ENCODE measurements around the gene C11orf65.
"Not testable (repeated sequence)": the region's sequence is repeated elsewhere in the genome, so short reads cannot be mapped to it uniquely, and the experiment has no call there.

The C11orf65 gene

GRCh38 chr11:108388576-108388975, 78.8 kb downstream of the C11orf65 start:
- Histone ChIP-seq H3K9ac (no peak overlapping the region), H3K36me3 (ENCODE audit: insufficient read depth) (no peaks in the 10 kb centered on the region), H3K27ac (no peak overlapping the region), H2AFZ (ENCODE audit: low read depth) (no peak overlapping the region), H4K20me1 (ENCODE audit: insufficient read depth) (no peaks in the 10 kb centered on the region), H3K4me2 (no peak overlapping the region), H3K4me3 (IDR thresholded peaks at IDR 0.05; ENCODE audit: insufficient read depth, low read depth, low read length) (no peak overlapping the region), H3K4me1 (ENCODE audit: low read depth, poor library complexity, severe bottlenecking) (no peaks in the 10 kb centered on the region), H3K79me2 (ENCODE audit: insufficient read depth, low read depth) (no peaks in the 10 kb centered on the region), H3K27me3 (ENCODE audit: insufficient read depth, low read depth) (no peaks in the 10 kb centered on the region)
- TF ChIP-seq, protein P1, sequence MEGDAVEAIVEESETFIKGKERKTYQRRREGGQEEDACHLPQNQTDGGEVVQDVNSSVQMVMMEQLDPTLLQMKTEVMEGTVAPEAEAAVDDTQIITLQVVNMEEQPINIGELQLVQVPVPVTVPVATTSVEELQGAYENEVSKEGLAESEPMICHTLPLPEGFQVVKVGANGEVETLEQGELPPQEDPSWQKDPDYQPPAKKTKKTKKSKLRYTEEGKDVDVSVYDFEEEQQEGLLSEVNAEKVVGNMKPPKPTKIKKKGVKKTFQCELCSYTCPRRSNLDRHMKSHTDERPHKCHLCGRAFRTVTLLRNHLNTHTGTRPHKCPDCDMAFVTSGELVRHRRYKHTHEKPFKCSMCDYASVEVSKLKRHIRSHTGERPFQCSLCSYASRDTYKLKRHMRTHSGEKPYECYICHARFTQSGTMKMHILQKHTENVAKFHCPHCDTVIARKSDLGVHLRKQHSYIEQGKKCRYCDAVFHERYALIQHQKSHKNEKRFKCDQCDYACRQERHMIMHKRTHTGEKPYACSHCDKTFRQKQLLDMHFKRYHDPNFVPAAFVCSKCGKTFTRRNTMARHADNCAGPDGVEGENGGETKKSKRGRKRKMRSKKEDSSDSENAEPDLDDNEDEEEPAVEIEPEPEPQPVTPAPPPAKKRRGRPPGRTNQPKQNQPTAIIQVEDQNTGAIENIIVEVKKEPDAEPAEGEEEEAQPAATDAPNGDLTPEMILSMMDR (conservative IDR thresholded peaks at IDR 0.05; ENCODE audit: low read depth, low read length), result no peak

- H3K4me1 ChIP-seq (ENCODE audit: low read depth, poor library complexity, severe bottlenecking); H4K20me1 ChIP-seq (ENCODE audit: insufficient read depth); H3K4me2 ChIP-seq; H3K79me2 ChIP-seq (ENCODE audit: insufficient read depth, low read depth); H3K9ac ChIP-seq; H2AFZ ChIP-seq (ENCODE audit: low read depth); H3K4me3 ChIP-seq (IDR thresholded peaks at IDR 0.05; ENCODE audit: insufficient read depth, low read depth, low read length); H3K27ac ChIP-seq; H3K36me3 ChIP-seq (ENCODE audit: insufficient read depth); H3K27me3 ChIP-seq (ENCODE audit: insufficient read depth, low read depth): not testable (repeated sequence)
Measured at GRCh38 chr11:108373505-108373904, 93.8 kb downstream of the C11orf65 start.

DNA sequence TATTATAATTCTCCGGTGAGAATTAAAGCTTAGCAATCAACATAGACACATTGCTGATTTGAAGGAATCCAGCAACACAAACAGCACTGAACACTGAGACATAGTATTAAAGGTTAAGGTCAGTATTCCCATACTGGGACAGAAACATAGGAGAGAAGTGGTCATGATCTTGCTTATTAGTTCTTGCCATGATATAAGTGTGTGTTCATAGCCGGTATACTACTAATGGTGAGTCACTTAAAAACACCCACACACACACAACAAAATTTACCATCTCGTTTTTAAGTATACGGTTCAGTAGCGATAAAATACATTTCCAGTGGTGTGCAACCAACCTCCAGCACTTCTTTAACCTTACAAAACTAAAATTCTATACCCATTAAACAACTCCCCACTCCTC, 96.3 kb downstream of the C11orf65 start:
- Histone ChIP-seq H3K4me3 (IDR thresholded peaks at IDR 0.05; ENCODE audit: insufficient read depth, low read depth, low read length) (no peak overlapping the region), H3K36me3 (ENCODE audit: insufficient read depth) (no peaks in the 10 kb centered on the region), H2AFZ (ENCODE audit: low read depth) (no peak overlapping the region), H3K79me2 (ENCODE audit: insufficient read depth, low read depth) (no peaks in the 10 kb centered on the region), H3K27ac (no peak overlapping the region), H3K4me2 (no peak overlapping the region), H3K9ac (no peak overlapping the region), H3K4me1 (ENCODE audit: low read depth, poor library complexity, severe bottlenecking) (no peaks in the 10 kb centered on the region), H3K27me3 (ENCODE audit: insufficient read depth, low read depth) (no peaks in the 10 kb centered on the region), H4K20me1 (ENCODE audit: insufficient read depth) (no peaks in the 10 kb centered on the region)
- TF ChIP-seq, protein P1 (conservative IDR thresholded peaks at IDR 0.05; ENCODE audit: low read depth, low read length), result no peak

DNA sequence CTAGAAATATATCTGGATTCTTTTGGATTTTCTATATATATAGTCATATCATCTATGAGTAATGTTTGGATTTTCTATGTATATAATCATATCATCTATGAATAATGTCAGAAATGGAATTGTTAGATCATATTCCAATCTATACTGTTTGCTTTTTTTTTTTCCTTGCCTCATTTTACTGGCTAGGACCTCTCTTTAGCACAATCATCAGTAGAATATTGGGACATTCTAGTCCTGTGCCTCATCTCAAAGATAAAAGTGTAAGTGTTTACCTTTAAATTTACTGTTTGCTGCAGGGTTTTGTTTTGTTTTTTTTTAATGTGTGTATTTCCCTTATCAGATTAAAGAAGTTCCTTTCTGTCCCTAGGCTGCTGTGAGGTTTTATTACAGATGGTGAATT, 97.0 kb downstream of the C11orf65 start:
- Histone ChIP-seq H3K79me2 (ENCODE audit: insufficient read depth, low read depth) (no peaks in the 10 kb centered on the region), H4K20me1 (ENCODE audit: insufficient read depth) (no peaks in the 10 kb centered on the region), H2AFZ (ENCODE audit: low read depth) (no peak overlapping the region), H3K36me3 (ENCODE audit: insufficient read depth) (no peaks in the 10 kb centered on the region), H3K27me3 (ENCODE audit: insufficient read depth, low read depth) (no peaks in the 10 kb centered on the region), H3K9ac (no peak overlapping the region), H3K4me2 (no peak overlapping the region), H3K4me3 (IDR thresholded peaks at IDR 0.05; ENCODE audit: insufficient read depth, low read depth, low read length) (no peak overlapping the region), H3K27ac (no peak overlapping the region), H3K4me1 (ENCODE audit: low read depth, poor library complexity, severe bottlenecking) (no peaks in the 10 kb centered on the region)
- TF ChIP-seq, protein P1 (conservative IDR thresholded peaks at IDR 0.05; ENCODE audit: low read depth, low read length), result no peak

DNA sequence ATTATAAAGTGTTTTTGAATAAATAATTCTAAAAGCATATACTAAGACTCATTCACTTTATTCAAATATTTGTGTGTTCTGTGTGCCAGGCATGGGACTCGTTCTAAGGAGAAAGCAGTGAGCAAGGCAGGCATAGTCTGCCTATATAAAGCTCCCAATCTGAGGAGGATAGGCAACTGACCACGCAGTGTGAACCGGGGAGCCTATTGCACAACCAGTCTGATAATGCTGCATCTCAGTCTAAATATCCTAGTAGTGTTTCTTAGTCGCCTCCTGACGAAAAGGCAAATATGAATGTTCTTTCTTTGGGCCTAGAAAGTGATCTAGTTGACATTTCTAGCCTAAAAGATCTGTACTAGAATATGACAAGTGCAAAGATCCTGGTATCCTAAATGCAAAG, 98.3 kb downstream of the C11orf65 start:
- no peaks in the 10 kb centered on the region for H3K36me3 ChIP-seq (ENCODE audit: insufficient read depth)
- no peak overlapping the region for H3K9ac ChIP-seq
- no peaks in the 10 kb centered on the region for H4K20me1 ChIP-seq (ENCODE audit: insufficient read depth)
- no peak overlapping the region for H3K4me2 ChIP-seq
- TF ChIP-seq, protein P1 (conservative IDR thresholded peaks at IDR 0.05; ENCODE audit: low read depth, low read length), result no peak
- no peak overlapping the region for H3K4me3 ChIP-seq (IDR thresholded peaks at IDR 0.05; ENCODE audit: insufficient read depth, low read depth, low read length)
- H2AFZ ChIP-seq (ENCODE audit: low read depth), result no peak overlapping the region
- no peaks in the 10 kb centered on the region for H3K27me3 ChIP-seq (ENCODE audit: insufficient read depth, low read depth)
- no peaks in the 10 kb centered on the region for H3K4me1 ChIP-seq (ENCODE audit: low read depth, poor library complexity, severe bottlenecking)
- no peaks in the 10 kb centered on the region for H3K79me2 ChIP-seq (ENCODE audit: insufficient read depth, low read depth)
- H3K27ac ChIP-seq, result no peak overlapping the region

Measured in KMS-11 (cell line).